IMR-90 (cell line): ENCODE data around the gene GABRD. TPM values are rescaled to one million over a fixed set of nuclear protein-coding genes. Genes with fewer than 3 reads are reported as not detected.

Source experiments
- ATAC-seq: fragments of 200-7000 bp; cut with Tn5 transposase; 2 replicates; pipeline ENCODE4 v1.9.1; 2020; ENCODE audit warnings: low read depth, mild to moderate bottlenecking, moderate library complexity
- BruUV-seq: library from RNA; stranded (reverse); fragments of 400-500 nt; replicated peaks from 2 replicates; lab custom pipeline; 2021; lab: Mats Ljungman, UMichigan
- CTCF ChIA-PET: fragments of 300-600 bp; formaldehyde crosslinking; extraction: SDS; loops from one replicate; lab custom pipeline; 2021; ENCODE audit warnings: antibody characterized with exemption; lab: Yijun Ruan, JAX
- POLR2A ChIA-PET: fragments of 300-600 bp; sonication (Branson Sonifier 250); formaldehyde crosslinking; loops from one replicate; lab custom pipeline; 2022; ENCODE audit warnings: antibody characterized with exemption; ENCODE audit not compliant: unreplicated experiment; lab: Charles Lee
- DNase-seq: peaks from one replicate; pipeline ENCODE4 v3.0.0; 2013
- H2AFZ ChIP-seq: replicated peaks from 2 replicates; pipeline ENCODE3; 2013; ENCODE audit warnings: low read length, mild to moderate bottlenecking; ENCODE audit not compliant: poor library complexity
- H2AK5ac ChIP-seq: 2 replicates; pipeline ENCODE4 v1.6.1; 2013; ENCODE audit warnings: low read depth, low read length, inconsistent platforms
- H2AK9ac ChIP-seq: replicated peaks from 2 replicates; pipeline ENCODE3; 2013; ENCODE audit warnings: mild to moderate bottlenecking, low read depth, low read length, moderate library complexity; ENCODE audit not compliant: poor library complexity
- H2BK120ac ChIP-seq: 2 replicates; pipeline ENCODE4 v1.6.1; 2013; ENCODE audit warnings: low read depth, low read length, inconsistent platforms
- H2BK15ac ChIP-seq: 3 replicates; pipeline ENCODE4 v1.6.1; 2013; ENCODE audit warnings: low read depth, low read length, inconsistent platforms
- H2BK20ac ChIP-seq: 2 replicates; pipeline ENCODE4 v1.6.1; 2013; ENCODE audit warnings: low read depth, mild to moderate bottlenecking, inconsistent platforms, low read length, moderate library complexity
- H2BK5ac ChIP-seq: 2 replicates; pipeline ENCODE4 v1.6.1; 2013; ENCODE audit warnings: mild to moderate bottlenecking, low read depth, low read length, inconsistent platforms; ENCODE audit not compliant: poor library complexity, severe bottlenecking
- H3K14ac ChIP-seq: replicated peaks from 2 replicates; pipeline ENCODE4 v1.6.1; 2013; ENCODE audit warnings: low read depth, low read length, inconsistent platforms
- H3K18ac ChIP-seq: 2 replicates; pipeline ENCODE4 v1.6.1; 2013; ENCODE audit warnings: low read depth, low read length, control low read depth
- H3K23ac ChIP-seq: 2 replicates; pipeline ENCODE4 v1.6.1; 2013; ENCODE audit warnings: low read depth, low read length, inconsistent platforms
- H3K27ac ChIP-seq: 2 replicates; pipeline ENCODE4 v1.5.1; 2013; ENCODE audit warnings: mild to moderate bottlenecking, control low read depth, low read length; ENCODE audit not compliant: insufficient read depth
- H3K27me3 ChIP-seq: 2 replicates; pipeline ENCODE4 v1.6.1; 2013; ENCODE audit warnings: low read length; ENCODE audit not compliant: control insufficient read depth, insufficient read depth
- H3K36me3 ChIP-seq: 2 replicates; pipeline ENCODE4 v1.6.1; 2013; ENCODE audit warnings: low read length, mixed read lengths; ENCODE audit not compliant: control insufficient read depth, insufficient read depth
- H3K4ac ChIP-seq: 2 replicates; pipeline ENCODE4 v1.6.1; 2013; ENCODE audit warnings: low read depth, low read length, inconsistent platforms
- H3K4me1 ChIP-seq: 2 replicates; pipeline ENCODE4 v1.6.1; 2013; ENCODE audit warnings: low read length, mixed read lengths; ENCODE audit not compliant: control insufficient read depth, insufficient read depth
- H3K4me2 ChIP-seq: 2 replicates; pipeline ENCODE4 v1.6.1; 2013; ENCODE audit warnings: low read depth, mild to moderate bottlenecking, control low read depth, low read length, moderate library complexity
- H3K4me3 ChIP-seq: 2 replicates; pipeline ENCODE4 v1.5.1; 2013; ENCODE audit warnings: low read depth, mild to moderate bottlenecking, control low read depth, low read length, moderate library complexity; ENCODE audit not compliant: insufficient read depth
- H3K56ac ChIP-seq: 2 replicates; pipeline ENCODE4 v1.6.1; 2013; ENCODE audit warnings: low read length, inconsistent platforms; ENCODE audit not compliant: insufficient read depth; ENCODE audit errors: extremely low read depth
- H3K79me1 ChIP-seq, 2 experiments: 2 replicates each; pipeline ENCODE4 v1.6.1; 2013; ENCODE audit warnings: low read length in 2 of 2, inconsistent platforms in 1 of 2, low read depth in 1 of 2
- H3K9ac ChIP-seq: 2 replicates; pipeline ENCODE4 v1.6.1; 2013; ENCODE audit warnings: low read depth, low read length, control low read depth
- H3K9me1 ChIP-seq: 2 replicates; pipeline ENCODE4 v1.6.1; 2013; ENCODE audit warnings: low read length, inconsistent platforms; ENCODE audit not compliant: insufficient read depth
- H3K9me3 ChIP-seq: 2 replicates; pipeline ENCODE4 v1.6.1; 2013; ENCODE audit warnings: low read length; ENCODE audit not compliant: control insufficient read depth, insufficient read depth
- H4K20me1 ChIP-seq: 2 replicates; pipeline ENCODE4 v1.6.1; 2013; ENCODE audit warnings: low read length, inconsistent platforms; ENCODE audit not compliant: insufficient read depth
- H4K5ac ChIP-seq: 2 replicates; pipeline ENCODE4 v1.6.1; 2013; ENCODE audit warnings: mild to moderate bottlenecking, low read depth, low read length, control low read depth
- H4K8ac ChIP-seq, 2 experiments: 2 replicates each; pipeline ENCODE4 v1.6.1; 2013; ENCODE audit warnings: low read depth in 2 of 2, low read length in 2 of 2, control low read depth in 1 of 2, inconsistent platforms in 1 of 2
- H4K91ac ChIP-seq: 2 replicates; pipeline ENCODE4 v1.6.1; 2013; ENCODE audit warnings: low read depth, low read length, inconsistent platforms; ENCODE audit not compliant: insufficient read depth
- CEBPB ChIP-seq: IDR thresholded peaks from 2 replicates; pipeline ENCODE4 v1.6.1; 2012; ENCODE audit warnings: low read depth, low read length, improper control_type of control experiment
- CHD1 ChIP-seq: IDR thresholded peaks from 2 replicates; pipeline ENCODE4 v1.6.1; 2012; ENCODE audit warnings: low read depth, low read length, improper control_type of control experiment
- FOS ChIP-seq: fragments of 150-350 bp; IDR thresholded peaks from 2 replicates; pipeline ENCODE4 v1.6.1; 2016; ENCODE audit warnings: low read depth, low read length
- NFE2L2 ChIP-seq: fragments of 150-350 bp; IDR thresholded peaks from 2 replicates; pipeline ENCODE4 v1.6.1; 2016; ENCODE audit warnings: low read depth, mild to moderate bottlenecking, low read length
- POLR2A ChIP-seq: IDR thresholded peaks from 2 replicates; pipeline ENCODE4 v1.6.1; 2012; ENCODE audit warnings: mild to moderate bottlenecking, low read depth, low read length
- RAD21 ChIP-seq: IDR thresholded peaks from 2 replicates; pipeline ENCODE4 v1.6.1; 2012; ENCODE audit warnings: low read length, improper control_type of control experiment
- RCOR1 ChIP-seq: IDR thresholded peaks from 2 replicates; pipeline ENCODE4 v1.6.1; 2012; ENCODE audit warnings: mild to moderate bottlenecking, low read length, improper control_type of control experiment; ENCODE audit not compliant: insufficient replicate concordance
- SMC3 ChIP-seq: fragments of 150-350 bp; IDR thresholded peaks from 2 replicates; pipeline ENCODE4 v1.6.1; 2016; ENCODE audit warnings: low read depth, mild to moderate bottlenecking, antibody characterized with exemption, low read length, moderate library complexity
- WGBS, 2 experiments: methylation state at CpG; one replicate each; pipeline versions ENCODE4 v1.1.5 to v1.1.7; 2013; ENCODE audit warnings: missing lambda C conversion rate in 2 of 2; ENCODE audit not compliant: insufficient read length in 1 of 2; ENCODE audit errors: extremely low coverage in 2 of 2; 5-methylcytosine and 5-hydroxymethylcytosine counted together
- dilution Hi-C: fragments of 300-500 bp; cut with HindIII; formaldehyde crosslinking; loops from one replicate; pipeline ENCODE4 v1.14.3; 2018; ENCODE audit warnings: low sequenced_read_pairs; ENCODE audit not compliant: unreplicated experiment
- in situ Hi-C: fragments of 300-500 bp; cut with MboI; formaldehyde crosslinking; loops from 3 replicates; pipeline ENCODE4 v1.14.3; 2019; ENCODE audit warnings: low sequenced_read_pairs, inconsistent platforms, mixed read lengths
- intact Hi-C: fragments of 100-400 bp; cut with micrococcal nuclease; formaldehyde crosslinking; loops from 2 replicates; pipeline ENCODE4 v1.10.0; 2022
- polyA plus RNA-seq, 3 experiments: library from polyadenylated mRNA; depleted of rRNA; stranded (reverse); fragments of >200 nt; gene quantifications; 2 replicates each; pipeline ENCODE4 v1.2.3, GENCODE V29; 2012; ENCODE audit warnings: low replicate concordance in 1 of 3
- total RNA-seq: library from RNA; depleted of rRNA; stranded (reverse); fragments of >200 nt; gene quantifications from 2 replicates; pipeline ENCODE4 v1.2.3, GENCODE V29; 2012
- TF ChIP-seq, protein P1 (sequence below): fragments of 150-350 bp; IDR thresholded peaks from 2 replicates; pipeline ENCODE4 v1.6.1; 2016; ENCODE audit warnings: low read depth, mild to moderate bottlenecking, low read length, moderate library complexity, borderline replicate concordance

The GABRD gene
- total and polyA plus RNA-seq, 2 of the 4 experiments (the other 2 are of a cell fraction) = not detected

GRCh38 chr1:2038229-2038628 is 19.1 kb downstream of the GABRD start:
- BruUV-seq = no TSS peak
- Histone ChIP-seq H3K23ac (no peak overlapping the region), H3K27me3 (peaks cover 42% of the 10 kb centered on the region), H2BK120ac (no peak overlapping the region), H2AK5ac (no peak overlapping the region), H3K18ac (no peak overlapping the region), H2BK5ac (no peak overlapping the region), H4K91ac (no peak overlapping the region), H3K27ac (no peak overlapping the region), H2BK15ac (no peak overlapping the region), H3K4ac (no peak overlapping the region), H4K8ac (no peak overlapping the region), H3K4me1 (no peaks in the 10 kb centered on the region), H4K20me1 (no peaks in the 10 kb centered on the region), H3K9me1 (no peaks in the 10 kb centered on the region), H4K5ac (no peak overlapping the region), H3K9ac (no peak overlapping the region), H3K79me1 (no peaks in the 10 kb centered on the region), H2AK9ac (no peak overlapping the region), H3K4me3 (no peak overlapping the region), H3K56ac (no peak overlapping the region), H3K36me3 (no peaks in the 10 kb centered on the region), H3K9me3 (peaks cover 5% of the 10 kb centered on the region; the same call in 1 of the 2 replicates), H2BK20ac (no peak overlapping the region), H2AFZ (no peak overlapping the region), H3K4me2 (no peak overlapping the region), H3K14ac (no peak overlapping the region)
- no peak for ATAC-seq
- no CpG with 5 or more reads among the region's 8 CpGs for WGBS, 2 experiments
- ChIA-PET POLR2A (no interaction called here), CTCF (no interaction called here)
- TF ChIP-seq SMC3 (no peak), NFE2L2 (no peak), RAD21 (no peak), FOS (no peak), CEBPB (no peak), RCOR1 (no peak), CHD1 (no peak), POLR2A (no peak)
- TF ChIP-seq, protein P1, sequence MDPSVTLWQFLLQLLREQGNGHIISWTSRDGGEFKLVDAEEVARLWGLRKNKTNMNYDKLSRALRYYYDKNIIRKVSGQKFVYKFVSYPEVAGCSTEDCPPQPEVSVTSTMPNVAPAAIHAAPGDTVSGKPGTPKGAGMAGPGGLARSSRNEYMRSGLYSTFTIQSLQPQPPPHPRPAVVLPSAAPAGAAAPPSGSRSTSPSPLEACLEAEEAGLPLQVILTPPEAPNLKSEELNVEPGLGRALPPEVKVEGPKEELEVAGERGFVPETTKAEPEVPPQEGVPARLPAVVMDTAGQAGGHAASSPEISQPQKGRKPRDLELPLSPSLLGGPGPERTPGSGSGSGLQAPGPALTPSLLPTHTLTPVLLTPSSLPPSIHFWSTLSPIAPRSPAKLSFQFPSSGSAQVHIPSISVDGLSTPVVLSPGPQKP = no peak
- in situ Hi-C loops (no loop called here), intact Hi-C loops (no loop called here), dilution Hi-C loops (no loop called here)
- DNase-seq = no peak
